ENCODE results near the gene PPP1R11. TPM values are rescaled to one million over a fixed set of nuclear protein-coding genes. Genes with fewer than 3 reads are reported as not detected.
A peak's percentile ranks its signal among the peaks of the same experiment; 100 is the strongest.

The PPP1R11 gene
- total and polyA plus RNA-seq, 7 donors, result 36.8 to 144 (median 45.7) TPM

- H3K9me3 ChIP-seq, result no peaks in the 10 kb centered on the region
- intact Hi-C loops (cut with DNase I), result loop anchor here (5.0 to 10.0 kb wide), 6 partner anchors 36 to 1081 kb away; no protein-coding TSS in a partner anchor
- DNase-seq, result no peak
- 4 to 6% methylated on average over 4 of the region's 4 CpGs for WGBS, 2 donors
- H3K4me1 ChIP-seq, result peaks cover 0 to 41% (median 34%) of the 10 kb centered on the region in 4 donors
- H3K36me3 ChIP-seq, result peaks cover 5 to 21% (median 13%) of the 10 kb centered on the region in 4 donors
- peak overlapping the region; percentile 52 to 80 (median 62) for H3K4me3 ChIP-seq
- TF ChIP-seq POLR2A (IDR thresholded peaks at IDR 0.05) (no peak), EP300 (IDR thresholded peaks at IDR 0.05) (no peak), CTCF (IDR thresholded peaks at IDR 0.05) (no peak), POLR2AphosphoS5 (IDR thresholded peaks at IDR 0.05) (no peak)
- H3K27me3 ChIP-seq, result peaks cover 1 to 19% (median 10%) of the 10 kb centered on the region in 3 donors
- H3K27ac ChIP-seq, result peak overlapping the region; percentile 81 to 93 (median 88)
Measured at GRCh38 chr6:30066082-30066481, 916 bp upstream of the PPP1R11 start.

GRCh38 chr6:30067460-30068139 is 602 bp downstream of the PPP1R11 start:
- H3K4me1 ChIP-seq, result peaks cover 0 to 36% (median 31%) of the 10 kb centered on the region in 4 donors
- intact Hi-C loops (cut with DNase I), result loop anchor here (5.0 to 10.0 kb wide), 6 partner anchors 35 to 1083 kb away; no protein-coding TSS in a partner anchor

GRCh38 chr6:30071081-30071818 is 4.3 kb downstream of the PPP1R11 start:
- Histone ChIP-seq H3K4me3 (peak overlapping the region in 2 of 4 donors; percentile 11 to 18), H3K9me3 (no peaks in the 10 kb centered on the region), H3K27ac (no peak overlapping the region), H3K36me3 (peaks cover 5 to 21% (median 13%) of the 10 kb centered on the region in 4 donors), H3K27me3 (peaks cover 26 to 71% (median 60%) of the 10 kb centered on the region in 3 donors), H3K4me1 (peaks cover 0 to 46% (median 41%) of the 10 kb centered on the region in 4 donors)
- intact Hi-C loops (cut with DNase I), result no loop called here
- no peak for TF ChIP-seq EP300 (IDR thresholded peaks at IDR 0.05)
- TF ChIP-seq POLR2A (IDR thresholded peaks at IDR 0.05), result no peak
- TF ChIP-seq POLR2AphosphoS5 (IDR thresholded peaks at IDR 0.05), result no peak
- no peak for TF ChIP-seq CTCF (IDR thresholded peaks at IDR 0.05)
- WGBS, 2 donors, result 40 to 71% methylated on average over 68 of the region's 68 CpGs
- DNase-seq, result no peak

More at GRCh38 chr6:30067460-30068139, 602 bp downstream of the PPP1R11 start:
- Histone ChIP-seq H3K36me3 (peaks cover 5 to 21% (median 13%) of the 10 kb centered on the region in 4 donors), H3K9me3 (no peaks in the 10 kb centered on the region), H3K4me3 (peak overlapping the region; percentile 52 to 80 (median 62)), H3K27me3 (peaks cover 5 to 34% (median 24%) of the 10 kb centered on the region in 3 donors), H3K27ac (peak overlapping the region; percentile 81 to 93 (median 88))
- TF ChIP-seq EP300 (IDR thresholded peaks at IDR 0.05), result no peak
- no peak for TF ChIP-seq POLR2A (IDR thresholded peaks at IDR 0.05)
- TF ChIP-seq CTCF (IDR thresholded peaks at IDR 0.05), result no peak
- no peak for TF ChIP-seq POLR2AphosphoS5 (IDR thresholded peaks at IDR 0.05)
- 8 to 10% methylated on average over 8 of the region's 8 CpGs for WGBS, 2 donors
- DNase-seq, result no peak

GRCh38 chr6:30071858-30072257 is 4.9 kb downstream of the PPP1R11 start:
- H3K36me3 ChIP-seq, result peaks cover 5 to 21% (median 13%) of the 10 kb centered on the region in 4 donors
- peaks cover 0 to 44% (median 39%) of the 10 kb centered on the region in 4 donors for H3K4me1 ChIP-seq
- H3K27ac ChIP-seq, result no peak overlapping the region
- DNase-seq, result no peak
- intact Hi-C loops (cut with DNase I), result no loop called here
- 54 to 55% methylated on average over 3 of the region's 3 CpGs for WGBS, 2 donors
- H3K4me3 ChIP-seq, result peak overlapping the region in 1 of 4 donors; percentile 11
- TF ChIP-seq POLR2A (IDR thresholded peaks at IDR 0.05) (no peak), POLR2AphosphoS5 (IDR thresholded peaks at IDR 0.05) (no peak), CTCF (IDR thresholded peaks at IDR 0.05) (no peak), EP300 (IDR thresholded peaks at IDR 0.05) (no peak)
- no peaks in the 10 kb centered on the region for H3K9me3 ChIP-seq
- peaks cover 26 to 77% (median 66%) of the 10 kb centered on the region in 3 donors for H3K27me3 ChIP-seq
